Thyroid gland (tissue), 4 donors: ENCODE data around the gene UGT1A10. TPM values are rescaled to one million over a fixed set of nuclear protein-coding genes. Genes with fewer than 3 reads are reported as not detected.
"Not testable (repeated sequence)": the region's sequence is repeated elsewhere in the genome, so short reads cannot be mapped to it uniquely, and the experiment has no call there.

Experiments
- DNase-seq, 2 donors: peaks; one replicate each; pipeline ENCODE4 v3.0.0-alpha.2; 2019
- H3K27ac ChIP-seq, 3 donors: fragments of 200-600 bp; sonication (generic); 1 replicate in 2 of 3; 2 replicates in 1 of 3; pipeline ENCODE4 v1.5.1; 2016 to 2019; ENCODE audit warnings: mild to moderate bottlenecking in 1 of 3, moderate library complexity in 1 of 3
- H3K27me3 ChIP-seq: fragments of 200-600 bp; sonication (generic); one replicate; pipeline ENCODE4 v1.5.1; 2019
- H3K36me3 ChIP-seq, 2 donors: fragments of 200-600 bp; sonication (generic); one replicate each; pipeline ENCODE4 v1.5.1; 2016 to 2019
- H3K4me1 ChIP-seq, 2 donors: fragments of 200-600 bp; sonication (generic); one replicate each; pipeline ENCODE4 v1.5.1; 2017 to 2019
- H3K4me3 ChIP-seq, 3 donors: fragments of 200-600 bp; sonication (generic); replicated peaks in 1 of 3; 1 replicate in 2 of 3; 2 replicates in 1 of 3; pipeline ENCODE4 v1.5.1; 2016; ENCODE audit warnings: mild to moderate bottlenecking in 1 of 3
- H3K9me3 ChIP-seq: fragments of 200-600 bp; sonication (generic); one replicate; pipeline ENCODE4 v1.5.1; 2017
- POLR2A ChIP-seq, 2 donors: fragments of 450-650 bp; IDR thresholded peaks; one replicate each; pipeline ENCODE4 v1.6.1; 2017; ENCODE audit warnings: antibody characterized with exemption in 2 of 2, mild to moderate bottlenecking in 2 of 2, moderate library complexity in 1 of 2
- WGBS, 2 donors: methylation state at CpG; one replicate each; pipeline ENCODE4 v1.1.5; 2017; 5-methylcytosine and 5-hydroxymethylcytosine counted together
- intact Hi-C: fragments of 100-400 bp; cut with DNase I; formaldehyde crosslinking; loops from one replicate; pipeline ENCODE4 v1.15.1; 2023
- total RNA-seq, 4 donors: library from RNA; depleted of rRNA; stranded (reverse); fragments of >200 nt; gene quantifications; one replicate each; pipeline ENCODE4 v1.2.3, GENCODE V29; 2016
- TF ChIP-seq, protein P1 (sequence below), 6 experiments: fragments of 200-600 bp in 3 of 6; fragments of 450-650 bp in 3 of 6; sonication (generic) in 3 of 6; IDR thresholded peaks; one replicate each; pipeline ENCODE4 v1.5.1; 2016 to 2019; ENCODE audit warnings: antibody characterized with exemption in 6 of 6, mild to moderate bottlenecking in 2 of 6, inconsistent platforms in 1 of 6, moderate library complexity in 1 of 6

Gene UGT1A10
- total RNA-seq, 4 donors from 2014 or later: 0.27 TPM; not detected in 3

DNA sequence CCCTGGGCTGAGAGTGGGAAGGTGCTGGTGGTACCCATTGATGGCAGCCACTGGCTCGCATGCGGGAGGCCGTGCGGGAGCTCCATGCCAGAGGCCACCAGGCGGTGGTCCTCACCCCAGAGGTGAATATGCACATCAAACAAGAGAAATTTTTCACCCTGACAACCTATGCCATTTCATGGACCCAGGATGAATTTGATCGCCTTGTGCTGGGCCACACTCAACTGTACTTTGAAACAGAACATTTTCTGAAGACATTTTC lies 111.0 kb downstream of the UGT1A10 start:
- H3K27ac ChIP-seq: no peak overlapping the region
- intact Hi-C loops: no loop called here
- no peaks in the 10 kb centered on the region for H3K9me3 ChIP-seq
- H3K4me1 ChIP-seq: no peaks in the 10 kb centered on the region
- TF ChIP-seq, protein P1, sequence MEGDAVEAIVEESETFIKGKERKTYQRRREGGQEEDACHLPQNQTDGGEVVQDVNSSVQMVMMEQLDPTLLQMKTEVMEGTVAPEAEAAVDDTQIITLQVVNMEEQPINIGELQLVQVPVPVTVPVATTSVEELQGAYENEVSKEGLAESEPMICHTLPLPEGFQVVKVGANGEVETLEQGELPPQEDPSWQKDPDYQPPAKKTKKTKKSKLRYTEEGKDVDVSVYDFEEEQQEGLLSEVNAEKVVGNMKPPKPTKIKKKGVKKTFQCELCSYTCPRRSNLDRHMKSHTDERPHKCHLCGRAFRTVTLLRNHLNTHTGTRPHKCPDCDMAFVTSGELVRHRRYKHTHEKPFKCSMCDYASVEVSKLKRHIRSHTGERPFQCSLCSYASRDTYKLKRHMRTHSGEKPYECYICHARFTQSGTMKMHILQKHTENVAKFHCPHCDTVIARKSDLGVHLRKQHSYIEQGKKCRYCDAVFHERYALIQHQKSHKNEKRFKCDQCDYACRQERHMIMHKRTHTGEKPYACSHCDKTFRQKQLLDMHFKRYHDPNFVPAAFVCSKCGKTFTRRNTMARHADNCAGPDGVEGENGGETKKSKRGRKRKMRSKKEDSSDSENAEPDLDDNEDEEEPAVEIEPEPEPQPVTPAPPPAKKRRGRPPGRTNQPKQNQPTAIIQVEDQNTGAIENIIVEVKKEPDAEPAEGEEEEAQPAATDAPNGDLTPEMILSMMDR (IDR thresholded peaks at IDR 0.05): no peak
- no peak for TF ChIP-seq POLR2A (IDR thresholded peaks at IDR 0.05)
- no peaks in the 10 kb centered on the region for H3K36me3 ChIP-seq
- DNase-seq: no peak
- WGBS, 2 donors: 86 to 99% methylated on average over 5 to 6 of the region's 6 CpGs
- no peak overlapping the region for H3K4me3 ChIP-seq
- no peaks in the 10 kb centered on the region for H3K27me3 ChIP-seq

DNA sequence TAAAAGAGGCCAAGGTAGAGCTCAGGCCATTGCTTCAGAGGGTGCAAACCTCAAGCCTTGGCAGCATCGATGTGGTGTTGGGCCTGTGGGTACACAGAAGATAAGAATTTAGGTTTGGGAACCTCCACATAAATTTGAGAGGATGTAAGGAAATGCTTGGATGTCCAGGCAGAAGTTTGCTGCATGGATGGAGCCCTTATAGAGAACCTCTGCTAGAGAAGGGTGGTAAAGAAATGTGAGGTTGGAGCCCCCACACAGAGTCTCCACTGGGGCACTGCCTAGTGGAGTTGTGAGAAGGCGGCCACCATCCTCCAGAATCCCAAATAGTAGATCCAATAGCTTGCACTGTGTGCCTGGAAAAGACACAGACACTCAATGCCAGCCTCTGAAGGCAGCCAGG lies 114.4 kb downstream of the UGT1A10 start:
- H3K27ac ChIP-seq, DNase-seq, H3K36me3 ChIP-seq, H3K4me1 ChIP-seq, H3K9me3 ChIP-seq, H3K4me3 ChIP-seq, intact Hi-C loops, H3K27me3 ChIP-seq: not testable (repeated sequence)
- 74 to 92% methylated on average over 2 of the region's 2 CpGs for WGBS, 2 donors

DNA sequence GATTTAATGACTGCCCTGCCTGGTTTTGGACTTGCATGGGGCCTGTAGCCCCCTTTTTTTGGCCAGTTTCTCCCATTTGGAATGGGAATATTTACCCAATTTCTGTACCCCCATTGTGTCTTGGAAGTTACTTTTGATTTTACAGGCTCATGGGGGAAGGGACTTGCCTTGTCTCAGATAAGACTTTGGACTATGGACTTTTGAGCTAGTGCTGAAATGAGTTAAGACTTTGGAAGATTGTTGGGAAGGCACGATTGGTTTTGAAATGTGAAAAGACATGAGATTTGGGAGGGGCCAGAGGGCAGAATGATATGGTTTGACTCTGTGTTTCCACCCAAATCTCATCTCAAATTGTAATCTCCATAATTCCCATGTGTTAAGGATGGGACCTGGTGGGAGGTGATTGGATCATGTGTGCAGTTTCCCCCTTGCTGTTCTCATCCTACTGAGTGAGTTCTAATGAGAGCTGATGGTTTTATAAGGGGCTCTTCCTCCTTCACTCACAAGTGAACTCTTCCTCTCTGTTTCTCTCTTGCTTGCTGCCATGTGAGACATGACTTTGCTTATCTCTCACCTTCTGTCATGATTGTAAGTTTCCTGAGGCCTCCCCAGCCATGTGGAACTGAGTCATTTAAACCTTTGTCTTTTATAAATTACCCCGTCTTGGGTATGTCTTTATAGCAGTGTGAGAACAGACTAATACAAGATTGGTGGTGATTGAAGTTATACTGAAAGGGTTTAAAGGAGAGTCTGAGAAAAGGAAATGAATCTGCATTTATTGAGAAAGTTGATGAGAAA lies 115.2 kb downstream of the UGT1A10 start:
- H3K27ac ChIP-seq, H3K4me3 ChIP-seq, H3K27me3 ChIP-seq, H3K9me3 ChIP-seq, H3K4me1 ChIP-seq, H3K36me3 ChIP-seq, DNase-seq, intact Hi-C loops: not testable (repeated sequence)
- 79 to 86% methylated on average over 2 of the region's 2 CpGs for WGBS, 2 donors

DNA sequence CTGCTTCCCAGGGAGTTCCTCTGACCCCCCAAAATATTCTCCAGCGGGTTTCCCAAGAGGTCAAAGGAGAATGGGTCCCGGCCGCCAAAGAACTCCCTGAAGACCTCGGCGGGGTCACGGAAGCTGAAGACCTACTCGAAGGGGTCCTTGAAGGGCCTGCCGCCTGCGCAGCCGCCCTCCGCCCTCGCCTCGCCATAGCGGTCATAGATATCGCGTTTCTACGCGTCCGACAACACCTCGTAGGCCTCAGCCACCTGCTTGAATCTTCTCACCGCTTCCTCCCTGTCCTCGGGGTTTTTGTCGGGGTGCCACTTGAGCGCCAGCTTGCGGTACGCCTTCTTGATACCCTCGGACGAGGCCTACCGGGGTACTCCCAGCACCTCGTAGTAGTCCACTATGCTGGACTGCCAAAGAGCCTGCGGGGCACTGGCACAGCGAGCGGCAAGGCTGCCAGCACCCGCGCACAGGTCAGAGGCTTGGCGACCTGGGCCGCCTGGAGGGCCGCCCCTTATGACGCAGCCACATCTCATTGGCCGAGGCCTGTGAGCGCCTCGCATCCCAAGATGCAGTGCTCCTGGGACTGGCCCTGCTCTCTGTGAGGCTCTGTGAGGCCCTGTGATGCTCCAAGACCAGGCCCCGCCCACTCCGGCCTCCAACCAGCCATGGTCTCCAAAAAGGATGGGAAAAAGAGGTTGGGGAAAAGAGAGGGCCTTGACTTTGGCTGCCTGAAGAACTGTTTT lies 118.8 kb downstream of the UGT1A10 start:
- Histone ChIP-seq H3K4me1 (no peaks in the 10 kb centered on the region), H3K36me3 (no peaks in the 10 kb centered on the region), H3K4me3 (no peak overlapping the region), H3K9me3 (no peaks in the 10 kb centered on the region), H3K27ac (no peak overlapping the region), H3K27me3 (no peaks in the 10 kb centered on the region)
- DNase-seq: no peak
- intact Hi-C loops: no loop called here
- 88 to 95% methylated on average over 32 to 42 of the region's 44 CpGs for WGBS, 2 donors
- TF ChIP-seq, protein P1 (IDR thresholded peaks at IDR 0.05): no peak
- TF ChIP-seq POLR2A (IDR thresholded peaks at IDR 0.05): no peak

DNA sequence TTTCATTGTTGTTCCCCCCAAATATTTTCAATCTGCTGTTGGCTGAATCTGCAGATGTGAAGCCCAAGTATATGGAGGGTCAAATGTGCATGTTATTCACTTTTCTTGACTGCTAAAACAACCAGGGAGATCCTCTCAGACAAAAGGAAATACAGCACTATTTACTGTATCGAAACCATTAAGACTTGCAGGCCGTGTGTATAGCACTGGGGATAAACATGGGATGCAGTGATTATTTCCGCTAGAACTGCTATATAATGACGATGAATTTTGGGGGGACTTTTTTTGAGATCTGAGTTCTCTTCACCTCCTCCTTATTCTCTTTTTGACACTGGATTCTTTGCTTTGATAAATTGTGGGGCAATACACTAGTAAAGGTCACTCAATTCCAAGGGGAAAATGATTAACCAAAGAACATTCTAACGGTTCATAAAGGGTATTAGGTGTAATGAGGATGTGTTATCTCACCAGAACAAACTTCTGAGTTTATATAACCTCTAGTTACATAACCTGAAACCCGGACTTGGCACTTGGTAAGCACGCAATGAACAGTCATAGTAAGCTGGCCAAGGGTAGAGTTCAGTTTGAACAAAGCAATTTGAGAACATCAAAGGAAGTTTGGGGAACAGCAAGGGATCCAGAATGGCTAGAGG lies 120.3 kb downstream of the UGT1A10 start:
- intact Hi-C loops: no loop called here
- DNase-seq: no peak
- Histone ChIP-seq H3K27ac (no peak overlapping the region), H3K9me3 (no peaks in the 10 kb centered on the region), H3K36me3 (no peaks in the 10 kb centered on the region), H3K27me3 (no peaks in the 10 kb centered on the region), H3K4me3 (no peak overlapping the region), H3K4me1 (no peaks in the 10 kb centered on the region)
- TF ChIP-seq, protein P1 (IDR thresholded peaks at IDR 0.05): no peak
- no peak for TF ChIP-seq POLR2A (IDR thresholded peaks at IDR 0.05)
- 81 to 82% methylated on average over 7 of the region's 7 CpGs for WGBS, 2 donors

DNA sequence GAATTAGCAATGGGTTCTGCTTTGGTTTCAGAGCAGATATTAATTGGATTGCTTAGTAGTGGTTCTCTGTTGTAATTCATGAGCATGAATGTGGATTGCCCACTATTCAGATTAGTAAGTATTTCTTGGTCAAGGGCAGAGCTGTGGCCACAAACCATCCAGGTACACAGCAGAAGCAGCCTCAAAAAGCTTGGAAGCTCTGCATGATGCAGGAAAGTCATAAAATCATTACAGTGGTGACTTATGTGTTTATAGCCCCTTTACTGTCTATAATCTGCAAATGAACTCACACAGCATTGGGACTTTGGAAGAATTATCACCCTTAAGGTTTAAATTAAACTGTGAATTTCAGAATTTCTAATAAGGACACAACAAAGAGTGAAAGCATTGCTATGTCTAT lies 121.9 kb downstream of the UGT1A10 start:
- TF ChIP-seq POLR2A (IDR thresholded peaks at IDR 0.05): no peak
- TF ChIP-seq, protein P1 (IDR thresholded peaks at IDR 0.05): no peak
- H3K36me3 ChIP-seq: no peaks in the 10 kb centered on the region
- no peak for DNase-seq
- intact Hi-C loops: no loop called here
- H3K27ac ChIP-seq: no peak overlapping the region
- no peaks in the 10 kb centered on the region for H3K27me3 ChIP-seq
- H3K4me3 ChIP-seq: no peak overlapping the region
- H3K4me1 ChIP-seq: no peaks in the 10 kb centered on the region
- H3K9me3 ChIP-seq: no peaks in the 10 kb centered on the region
